NT2/D1 (cell line): ENCODE data around the gene BLM.

Experiments
- DNase-seq: peaks from one replicate; pipeline ENCODE4 v3.0.0-alpha.2; 2011; ENCODE audit warnings: low read depth, low spot score
- H3K27me3 ChIP-seq: 2 replicates; pipeline ENCODE4 v1.6.0; 2011; ENCODE audit warnings: mild to moderate bottlenecking; ENCODE audit not compliant: insufficient read length, insufficient read depth
- H3K36me3 ChIP-seq: 2 replicates; pipeline ENCODE4 v1.6.1; 2011; ENCODE audit warnings: mild to moderate bottlenecking, low read length, mixed read lengths; ENCODE audit not compliant: insufficient read depth, insufficient read length
- H3K4me1 ChIP-seq: 2 replicates; pipeline ENCODE4 v1.5.1; 2011; ENCODE audit not compliant: insufficient read depth, insufficient read length
- H3K4me3 ChIP-seq: 2 replicates; pipeline ENCODE4 v1.5.1; 2011; ENCODE audit warnings: low read depth; ENCODE audit not compliant: insufficient read length
- H3K9ac ChIP-seq: 2 replicates; pipeline ENCODE4 v1.6.0; 2011; ENCODE audit warnings: low read depth; ENCODE audit not compliant: insufficient read length
- H3K9me3 ChIP-seq: 2 replicates; pipeline ENCODE4 v1.5.1; 2011; ENCODE audit warnings: mild to moderate bottlenecking, low read length; ENCODE audit not compliant: insufficient read depth
- SUZ12 ChIP-seq: IDR thresholded peaks from 2 replicates; pipeline ENCODE4 v1.6.1; 2011; ENCODE audit not compliant: insufficient read length, insufficient read depth; ENCODE audit errors: extremely low read depth
- YY1 ChIP-seq: IDR thresholded peaks from 2 replicates; pipeline ENCODE4 v1.6.1; 2011; ENCODE audit not compliant: insufficient read length, insufficient read depth
- ZNF274 ChIP-seq: IDR thresholded peaks from 2 replicates; pipeline ENCODE4 v1.6.1; 2011; ENCODE audit warnings: mild to moderate bottlenecking, low read depth, low read length

The BLM gene

DNA sequence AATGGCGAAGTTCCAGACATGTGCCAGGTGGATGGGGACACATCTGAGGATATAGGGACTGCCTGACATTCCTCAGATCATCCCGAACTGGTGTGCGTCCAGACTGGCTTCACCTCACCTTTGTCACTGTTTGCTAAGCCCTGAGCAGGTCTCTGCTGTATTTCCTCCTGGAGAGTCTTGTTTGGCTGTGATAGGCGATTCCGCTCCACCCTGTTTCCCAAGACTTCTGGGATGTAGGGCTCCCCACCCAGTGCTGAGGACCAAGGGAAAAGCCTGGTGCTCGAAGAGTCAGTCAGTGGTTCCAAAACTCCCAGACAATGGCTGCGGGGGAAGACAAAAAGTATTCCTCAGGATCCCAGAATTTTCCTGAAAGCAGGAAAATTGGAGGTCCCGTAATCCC, 140.2 kb downstream of the BLM start:
- DNase-seq = no peak
- H3K27me3 ChIP-seq = no peaks in the 10 kb centered on the region
- no peak overlapping the region for H3K9ac ChIP-seq
- peaks cover 9% of the 10 kb centered on the region for H3K4me1 ChIP-seq
- no peaks in the 10 kb centered on the region for H3K36me3 ChIP-seq
- H3K9me3 ChIP-seq = no peaks in the 10 kb centered on the region
- no peak for TF ChIP-seq SUZ12
- no peak for TF ChIP-seq ZNF274
- TF ChIP-seq YY1 = no peak
- no peak overlapping the region for H3K4me3 ChIP-seq

DNA sequence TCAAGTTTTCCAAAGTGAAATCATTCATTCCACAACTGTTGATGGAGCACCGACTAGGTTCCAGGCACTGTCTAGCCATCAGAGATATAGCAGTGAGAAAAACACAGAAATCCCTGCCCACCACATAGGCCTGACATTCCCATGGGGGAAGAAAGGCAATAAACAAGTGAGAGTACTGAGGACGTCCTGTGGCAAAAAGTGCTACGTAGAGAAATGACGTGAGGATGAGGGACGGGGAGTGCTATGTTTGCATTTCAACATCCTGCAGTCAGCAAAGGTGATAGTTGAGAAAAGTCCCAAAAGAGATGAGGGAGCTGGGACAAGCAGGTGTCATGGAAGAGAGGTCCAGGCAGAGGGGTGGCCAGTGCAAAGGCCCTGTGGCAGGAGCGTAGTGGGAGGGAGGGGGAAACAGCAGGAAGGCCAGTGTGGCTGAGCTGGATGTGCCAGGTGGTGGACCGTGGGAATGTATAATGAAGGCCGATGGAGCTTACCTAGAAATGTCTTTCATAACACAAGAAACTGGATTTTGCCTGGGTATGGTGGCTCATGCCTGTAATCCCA, 140.8 kb downstream of the BLM start:
- TF ChIP-seq SUZ12 = no peak
- TF ChIP-seq YY1 = no peak
- TF ChIP-seq ZNF274 = no peak
- Histone ChIP-seq H3K9ac (no peak overlapping the region), H3K4me3 (no peak overlapping the region), H3K36me3 (no peaks in the 10 kb centered on the region), H3K4me1 (peaks cover 7% of the 10 kb centered on the region), H3K27me3 (no peaks in the 10 kb centered on the region), H3K9me3 (no peaks in the 10 kb centered on the region)
- DNase-seq = no peak

DNA sequence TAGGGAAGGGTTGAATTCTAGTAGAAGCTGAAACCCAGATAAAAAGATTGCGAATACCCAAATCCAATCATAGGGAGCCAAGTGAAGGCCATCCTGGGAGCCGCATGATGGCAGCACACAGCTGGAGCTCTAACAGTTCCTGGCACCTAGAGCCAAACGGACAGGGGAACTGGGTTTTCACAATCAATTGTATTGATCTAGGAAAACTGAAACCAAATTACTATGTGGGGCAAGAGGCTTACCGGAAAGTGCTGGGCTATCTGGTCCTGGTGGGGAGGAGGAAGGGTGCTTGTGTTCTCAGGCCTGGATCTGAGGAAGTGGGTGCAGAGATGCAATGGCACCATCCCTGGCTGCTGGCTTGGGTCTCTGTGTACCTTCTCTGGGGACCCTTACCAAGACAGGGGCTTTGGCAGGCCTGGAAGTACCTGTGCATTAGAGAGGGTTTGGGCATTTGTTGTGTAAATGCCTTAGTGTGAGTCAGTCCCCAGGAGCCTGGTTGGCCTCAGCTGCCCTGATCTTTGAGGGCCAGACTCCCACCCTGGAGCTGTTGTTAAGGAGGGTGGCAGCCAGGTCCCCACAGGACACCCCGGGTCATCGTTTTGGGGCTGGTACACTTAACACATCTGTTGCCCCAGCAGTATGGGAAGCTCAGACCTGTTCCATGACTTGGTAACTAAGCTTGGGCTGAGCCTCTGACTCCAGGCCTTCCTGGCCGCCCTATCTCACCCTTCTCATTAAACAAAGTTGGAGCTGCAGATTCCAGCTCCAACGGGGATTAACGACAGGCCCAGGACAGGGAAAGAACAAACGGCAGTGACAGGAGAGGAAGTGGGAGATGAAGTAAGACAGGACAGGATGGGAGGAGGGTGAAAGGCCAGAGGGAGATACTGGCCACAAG, 142.3 kb downstream of the BLM start:
- no peak for DNase-seq
- peaks cover 7% of the 10 kb centered on the region for H3K4me1 ChIP-seq
- no peaks in the 10 kb centered on the region for H3K9me3 ChIP-seq
- no peaks in the 10 kb centered on the region for H3K36me3 ChIP-seq
- no peak overlapping the region for H3K9ac ChIP-seq
- H3K4me3 ChIP-seq = no peak overlapping the region
- no peaks in the 10 kb centered on the region for H3K27me3 ChIP-seq
- no peak for TF ChIP-seq SUZ12
- no peak for TF ChIP-seq ZNF274
- no peak for TF ChIP-seq YY1

DNA sequence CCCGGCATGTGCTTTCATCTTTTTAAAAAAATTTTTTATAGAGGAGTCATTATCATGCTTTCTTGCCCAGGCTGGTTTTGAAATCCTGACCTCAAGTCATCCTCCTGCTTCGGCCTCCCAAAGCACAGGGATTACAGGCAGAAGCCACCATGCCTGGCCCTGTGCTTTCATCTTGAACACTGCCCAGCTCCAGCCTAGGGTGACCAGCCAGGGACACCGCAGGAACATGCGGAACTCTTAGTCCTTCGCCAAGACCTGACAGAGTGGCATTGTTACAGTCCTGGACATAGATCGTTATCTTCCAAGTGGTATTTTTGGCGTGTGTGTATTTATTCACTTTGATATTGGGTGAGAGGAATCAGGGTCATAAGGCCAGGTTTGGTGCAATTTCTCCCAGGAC, 143.3 kb downstream of the BLM start:
- no peaks in the 10 kb centered on the region for H3K36me3 ChIP-seq
- TF ChIP-seq ZNF274 = no peak
- no peak for TF ChIP-seq SUZ12
- TF ChIP-seq YY1 = no peak
- no peaks in the 10 kb centered on the region for H3K9me3 ChIP-seq
- H3K27me3 ChIP-seq = no peaks in the 10 kb centered on the region
- H3K9ac ChIP-seq = no peak overlapping the region
- peaks cover 7% of the 10 kb centered on the region for H3K4me1 ChIP-seq
- no peak for DNase-seq
- H3K4me3 ChIP-seq = no peak overlapping the region

DNA sequence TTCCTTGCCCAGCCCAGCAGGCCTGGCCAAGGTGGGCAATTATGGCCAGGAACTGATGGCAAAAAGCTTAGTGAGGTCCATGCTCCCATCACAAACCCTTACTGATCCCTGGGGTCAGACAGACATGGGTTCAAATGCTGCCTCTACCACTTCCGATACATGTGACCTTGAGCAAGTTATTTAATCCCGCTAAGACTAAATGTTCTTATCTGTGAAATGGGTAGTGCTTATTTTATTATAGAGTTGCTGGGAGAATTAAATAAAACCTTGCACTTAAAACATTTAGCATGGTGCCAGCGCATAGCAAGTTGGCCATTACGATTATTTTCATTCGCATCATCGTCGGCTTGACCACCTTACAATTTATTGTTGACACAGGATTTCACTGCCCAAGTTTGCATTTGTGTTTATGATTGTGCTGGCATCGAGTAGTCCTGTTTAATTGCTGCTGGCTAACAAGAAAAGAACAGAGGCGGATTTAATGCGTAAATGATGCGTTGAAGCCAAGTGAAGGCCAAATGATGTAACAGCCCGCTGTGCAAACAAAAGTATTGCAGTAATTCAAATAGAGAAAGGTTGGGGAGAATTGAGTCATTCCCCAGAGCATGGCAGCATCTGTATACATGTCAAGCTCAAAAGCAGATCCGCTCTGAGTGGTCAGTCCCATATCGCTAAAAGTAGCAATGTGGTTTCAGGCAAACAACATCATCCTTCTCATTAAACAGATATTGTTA, 144.0 kb downstream of the BLM start:
- Histone ChIP-seq H3K9ac (no peak overlapping the region), H3K4me3 (no peak overlapping the region), H3K27me3 (no peaks in the 10 kb centered on the region), H3K36me3 (no peaks in the 10 kb centered on the region), H3K9me3 (no peaks in the 10 kb centered on the region), H3K4me1 (peaks cover 9% of the 10 kb centered on the region)
- no peak for DNase-seq
- TF ChIP-seq ZNF274 = no peak

DNA sequence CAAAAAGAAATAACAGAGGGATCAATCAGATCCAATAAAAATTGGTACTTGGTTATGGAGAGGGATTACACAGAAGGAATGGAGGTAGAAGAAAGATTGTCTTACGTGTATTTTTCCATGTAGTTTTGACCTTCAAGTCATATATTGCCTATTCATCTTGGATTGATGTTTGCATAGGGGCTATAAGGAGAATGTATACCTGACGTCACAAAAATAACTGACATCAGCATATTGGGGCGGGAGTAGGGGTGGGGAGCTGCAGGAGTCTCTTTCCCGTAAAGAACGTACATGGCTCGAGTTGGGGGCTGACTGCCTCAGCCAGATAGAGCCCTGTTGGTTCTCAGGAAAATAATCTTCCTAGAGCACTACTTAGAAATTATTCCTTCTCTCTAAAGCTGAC, 145.3 kb downstream of the BLM start:
- no peaks in the 10 kb centered on the region for H3K36me3 ChIP-seq
- no peak overlapping the region for H3K4me3 ChIP-seq
- H3K4me1 ChIP-seq = peaks cover 11% of the 10 kb centered on the region
- no peak overlapping the region for H3K9ac ChIP-seq
- TF ChIP-seq ZNF274 = no peak
- no peak for TF ChIP-seq YY1
- no peak for TF ChIP-seq SUZ12
- no peak for DNase-seq
- no peaks in the 10 kb centered on the region for H3K27me3 ChIP-seq
- H3K9me3 ChIP-seq = no peaks in the 10 kb centered on the region

DNA sequence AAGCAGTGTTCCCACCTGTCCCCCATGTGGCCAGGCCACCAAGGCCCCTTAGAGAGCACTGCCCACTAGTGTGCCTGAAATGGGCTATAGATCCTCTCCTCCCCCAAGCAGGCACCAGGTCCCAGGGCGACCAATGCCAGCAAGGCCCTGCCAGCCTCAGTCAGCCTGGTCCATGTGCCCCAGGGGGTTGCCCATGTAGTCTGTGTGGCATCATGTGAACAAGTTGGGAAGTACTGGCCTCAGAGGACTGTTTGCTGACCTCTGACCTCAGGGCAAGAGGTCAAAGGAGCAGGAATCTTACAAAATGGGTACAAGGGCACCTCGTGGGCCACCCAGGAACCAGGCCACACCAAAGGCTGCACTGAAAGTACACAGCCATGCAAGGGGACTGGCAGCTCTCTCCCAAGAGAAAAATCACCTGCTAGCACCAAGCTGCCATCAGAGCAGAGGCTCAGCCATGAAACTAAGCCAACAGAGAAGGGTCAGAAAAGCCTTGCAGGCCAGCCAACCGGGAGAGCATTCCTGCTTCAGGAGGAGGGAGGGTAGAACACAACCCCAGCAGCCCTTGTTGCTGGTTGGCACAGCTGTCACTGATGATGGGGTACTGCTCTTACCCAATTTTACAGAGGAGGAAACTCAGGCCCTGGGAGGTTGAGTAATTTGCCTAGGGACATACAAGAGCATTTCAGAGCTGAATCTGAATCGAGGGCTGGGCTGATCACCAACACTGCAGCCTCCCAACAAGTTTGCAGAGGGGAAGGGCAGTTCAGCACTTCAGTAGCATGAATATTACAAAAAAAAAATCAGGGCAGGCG, 146.0 kb downstream of the BLM start:
- Histone ChIP-seq H3K27me3 (no peaks in the 10 kb centered on the region), H3K9ac (no peak overlapping the region), H3K36me3 (no peaks in the 10 kb centered on the region), H3K9me3 (no peaks in the 10 kb centered on the region), H3K4me3 (no peak overlapping the region), H3K4me1 (peaks cover 12% of the 10 kb centered on the region)
- no peak for TF ChIP-seq ZNF274
- TF ChIP-seq SUZ12 = no peak
- TF ChIP-seq YY1 = no peak
- DNase-seq = no peak
